PC-3 (cell line): ENCODE results near the gene SESTD1.

Source experiments
- CTCF ChIP-seq: fragments of 300-600 bp; sonication (generic); conservative IDR thresholded peaks from 2 replicates; pipeline ENCODE4 v1.5.1; 2017; ENCODE audit warnings: antibody characterized with exemption, low read depth, mild to moderate bottlenecking, low read length
- EZH2 ChIP-seq: fragments of 300-600 bp; sonication (generic); IDR thresholded peaks from one replicate; pipeline ENCODE4 v1.6.1; 2017; ENCODE audit warnings: antibody characterized with exemption, mild to moderate bottlenecking, low read length; ENCODE audit not compliant: unreplicated experiment

- no peak for TF ChIP-seq CTCF
- no peak for TF ChIP-seq EZH2
Measured at GRCh38 chr2:179237209-179237946, 27.3 kb downstream of the SESTD1 start.
